Caki2 (cell line): ENCODE measurements around the gene CLDN3. TPM values are rescaled to one million over a fixed set of nuclear protein-coding genes. Genes with fewer than 3 reads are reported as not detected.
A peak's percentile ranks its signal among the peaks of the same experiment; 100 is the strongest.
"Not testable (repeated sequence)": the region's sequence is repeated elsewhere in the genome, so short reads cannot be mapped to it uniquely, and the experiment has no call there.

Experiments
- DNase-seq: peaks from one replicate; pipeline ENCODE4 v3.0.0-alpha.2; 2015; ENCODE audit warnings: low read depth
- in situ Hi-C: cut with HindIII; loops from 2 replicates; pipeline ENCODE4 v1.10.0; 2016; ENCODE audit warnings: low sequenced_read_pairs, low pct_unique_long_range_greater_than_20kb, mixed read lengths
- total RNA-seq: library from RNA; depleted of rRNA; stranded (reverse); fragments of >200 nt; shearing (Covaris generic); gene quantifications from 2 replicates; pipeline ENCODE4 v1.2.3, GENCODE V29; 2014; ENCODE audit warnings: low replicate concordance; rRNA removed

The CLDN3 gene, protein sequence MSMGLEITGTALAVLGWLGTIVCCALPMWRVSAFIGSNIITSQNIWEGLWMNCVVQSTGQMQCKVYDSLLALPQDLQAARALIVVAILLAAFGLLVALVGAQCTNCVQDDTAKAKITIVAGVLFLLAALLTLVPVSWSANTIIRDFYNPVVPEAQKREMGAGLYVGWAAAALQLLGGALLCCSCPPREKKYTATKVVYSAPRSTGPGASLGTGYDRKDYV
- total RNA-seq, result 43.4 and 69.4 TPM in 2 replicates

DNA sequence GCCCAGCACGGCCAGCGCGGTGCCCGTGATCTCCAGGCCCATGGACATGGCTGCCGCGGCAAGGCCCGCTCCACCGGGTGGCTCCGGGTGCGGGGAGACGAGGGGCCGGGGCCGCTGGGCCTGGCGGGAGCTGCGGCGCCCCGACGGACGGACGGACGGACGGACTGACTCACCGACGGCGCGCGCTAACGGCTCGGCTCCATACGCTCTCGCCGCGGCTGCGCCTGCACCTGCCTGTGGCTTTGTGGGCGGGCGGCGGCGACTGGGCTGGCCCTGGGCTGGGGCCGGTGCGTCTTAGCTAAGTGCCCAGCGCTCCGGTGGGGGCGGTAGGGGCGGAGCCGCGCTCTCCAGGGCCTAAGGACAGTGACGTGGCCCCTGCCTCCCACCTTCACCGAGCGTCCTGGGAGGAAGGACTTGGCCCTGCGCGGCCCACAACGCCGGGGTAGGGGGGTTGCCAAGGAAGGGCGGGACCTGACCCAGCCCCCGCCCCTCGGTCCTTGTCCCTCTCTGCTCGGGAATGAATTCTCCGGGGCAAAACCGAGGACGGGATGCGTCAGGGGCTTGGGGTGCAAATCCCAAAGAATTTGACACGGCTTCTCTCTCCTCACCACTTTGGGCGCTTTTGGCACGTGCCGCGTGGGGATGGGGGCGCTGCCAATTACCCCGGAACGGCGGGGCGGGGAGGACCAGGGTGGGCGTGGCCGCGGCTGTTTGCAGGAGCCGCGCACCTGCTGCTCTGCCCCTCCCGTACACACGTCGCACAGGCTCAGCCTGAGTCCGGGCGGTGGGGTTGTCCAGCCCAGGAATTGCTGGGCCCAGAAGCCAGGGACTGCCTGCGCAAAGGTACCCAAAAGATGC lies at the start of gene CLDN3:
CLDN3 (minus strand) TSS at position 269 of the 858 bp plus-strand sequence; CDS start at position 48, 221 bp downstream.
- DNase-seq, result peak; percentile 93
- in situ Hi-C loops, result no loop called here

DNA sequence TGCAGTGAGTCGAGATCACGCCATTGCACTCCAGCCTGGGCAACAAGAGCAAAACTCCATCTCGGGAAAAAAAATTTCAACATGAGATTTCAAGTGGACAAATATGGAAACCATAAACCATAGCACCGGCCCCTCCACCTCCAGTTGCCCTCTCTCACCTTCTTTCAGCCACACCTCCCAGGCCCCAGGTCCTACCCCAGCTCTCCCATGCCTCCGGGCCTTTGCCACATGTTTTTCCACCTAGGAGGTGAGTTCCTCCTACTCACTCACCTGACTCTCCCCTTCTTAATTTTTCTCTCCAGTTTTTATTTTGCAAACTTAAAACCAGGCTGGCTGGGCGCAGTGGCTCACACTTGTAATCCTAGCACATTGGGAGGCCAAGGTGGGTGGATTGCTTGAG lies 47.1 kb upstream of the CLDN3 start:
- in situ Hi-C loops, result no loop called here
- no peak for DNase-seq

DNA sequence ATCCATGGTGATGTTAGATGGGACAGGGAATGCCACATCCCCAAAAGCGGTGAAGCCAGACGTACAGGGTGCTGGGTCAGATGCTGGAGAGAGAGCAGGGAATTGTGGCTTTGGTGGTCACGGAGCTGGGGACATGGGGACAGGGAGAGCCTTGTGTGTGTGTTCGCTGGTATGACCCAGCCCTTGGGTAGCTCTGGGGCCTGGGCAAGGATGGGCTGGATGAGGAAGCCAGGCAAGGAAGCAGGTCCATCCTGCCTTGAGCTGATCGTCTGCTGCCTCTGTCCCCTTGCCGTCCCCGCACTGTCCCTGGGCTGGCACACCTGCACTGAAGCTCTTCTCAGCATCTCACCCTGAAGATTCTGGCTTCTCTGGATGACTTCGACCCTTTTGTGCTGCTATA lies 45.4 kb upstream of the CLDN3 start:
- DNase-seq, result no peak
- in situ Hi-C loops, result no loop called here

DNA sequence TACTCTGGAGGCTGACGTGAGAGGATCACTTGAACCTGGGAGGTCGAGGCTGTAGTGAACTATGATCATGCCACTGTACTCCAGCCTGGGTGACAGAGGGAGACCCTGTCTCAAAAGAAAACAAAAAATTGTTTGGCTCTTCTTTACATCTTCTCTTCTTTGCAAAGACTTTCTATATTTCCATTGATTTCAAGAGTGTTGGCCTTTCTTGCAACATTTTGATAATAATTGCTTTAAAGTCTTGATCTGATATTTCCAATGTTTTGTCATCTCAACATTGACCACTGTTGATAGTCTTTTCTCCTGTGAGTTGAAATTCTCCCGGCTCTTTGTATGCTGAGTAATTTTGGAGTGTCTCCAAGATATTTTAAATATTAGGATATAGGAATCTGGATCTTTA lies 42.9 kb upstream of the CLDN3 start:
- in situ Hi-C loops, result no loop called here

DNA sequence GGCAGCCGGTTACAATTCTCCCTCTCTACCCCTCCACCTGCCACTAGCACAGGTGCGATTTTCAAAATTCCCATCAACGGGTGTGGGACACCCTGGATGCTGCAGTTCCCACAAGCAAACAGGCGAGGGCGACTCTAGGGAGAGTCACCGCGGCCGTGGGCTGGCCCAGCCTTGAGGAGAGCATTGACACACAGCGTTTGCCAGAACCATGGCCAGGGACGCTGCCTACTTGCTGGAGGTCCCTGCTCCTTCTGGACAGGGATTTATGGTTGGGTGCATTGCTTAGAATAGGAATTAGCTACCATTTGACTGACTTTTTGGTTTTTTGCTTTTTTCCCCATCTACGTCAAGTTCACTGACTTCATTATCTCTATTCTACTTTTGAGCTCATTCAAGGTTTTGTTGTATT lies 41.7 kb upstream of the CLDN3 start:
- DNase-seq, result no peak
- in situ Hi-C loops, result no loop called here

More for the DNA sequence above, 42.9 kb upstream of the CLDN3 start:
- DNase-seq, result no peak

DNA sequence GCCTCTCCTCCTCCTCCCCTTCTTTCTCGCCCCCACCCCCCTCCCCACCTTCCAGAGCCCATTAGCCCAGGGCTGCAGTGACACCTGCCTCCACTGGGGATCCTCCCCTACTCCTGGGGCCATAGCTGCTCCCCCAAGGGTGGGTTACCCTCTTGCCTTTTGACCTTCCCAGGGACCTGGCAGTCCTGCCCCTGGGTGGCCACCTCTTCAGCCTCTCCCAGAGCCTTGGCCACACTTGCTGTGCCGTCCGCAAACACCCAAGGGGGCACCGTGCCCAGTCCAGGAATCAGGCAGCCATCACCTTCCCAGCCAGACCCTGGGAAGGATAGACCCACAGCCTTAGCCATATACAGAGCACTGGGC lies 40.9 kb upstream of the CLDN3 start:
- in situ Hi-C loops, result no loop called here
- DNase-seq, result no peak

DNA sequence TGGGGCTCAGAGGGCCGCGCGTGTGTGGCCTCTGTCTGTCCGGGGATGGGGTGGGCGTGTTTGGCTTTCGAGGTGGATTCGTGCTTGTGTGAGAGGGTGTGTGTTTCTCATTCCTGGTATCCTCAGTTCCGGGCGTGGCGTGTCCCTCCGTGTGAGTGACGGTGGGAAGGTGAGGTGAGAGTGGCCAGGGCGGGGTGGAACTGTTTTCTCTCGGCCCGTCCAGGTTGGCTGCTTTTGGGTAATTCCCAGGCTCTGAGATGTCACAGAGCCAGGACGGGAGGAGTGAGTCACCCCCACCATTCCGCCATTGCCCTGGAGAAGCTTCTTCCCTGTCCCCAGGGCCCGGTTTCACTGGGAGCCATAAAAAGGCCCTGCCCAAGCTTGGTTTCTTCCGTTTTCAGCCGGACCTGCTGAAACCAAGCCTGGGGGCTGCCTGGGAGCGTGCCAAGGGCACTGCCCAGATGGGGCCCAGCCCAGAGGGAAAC lies 39.4 kb upstream of the CLDN3 start:
- DNase-seq, result peak; percentile 75
- in situ Hi-C loops, result no loop called here

DNA sequence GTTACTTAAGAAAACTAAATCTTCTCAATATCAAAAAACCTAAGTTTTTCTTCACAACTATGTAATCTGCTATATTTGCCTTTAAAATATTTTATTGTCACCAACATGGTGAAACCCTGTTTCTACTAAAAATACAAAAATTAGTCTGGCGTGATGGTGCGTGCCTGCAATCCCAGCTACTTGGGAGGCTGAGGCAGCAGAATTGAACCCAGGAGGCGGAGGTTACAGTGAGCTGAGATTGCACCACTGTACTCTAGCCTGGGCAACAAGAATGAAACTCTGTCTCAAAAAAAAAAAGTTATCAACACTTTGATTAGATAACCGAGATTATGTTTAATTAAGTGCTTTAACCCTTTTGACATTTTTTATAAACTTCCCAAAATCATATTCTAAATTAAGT lies 32.4 kb upstream of the CLDN3 start:
- in situ Hi-C loops, result no loop called here
- DNase-seq, result no peak

DNA sequence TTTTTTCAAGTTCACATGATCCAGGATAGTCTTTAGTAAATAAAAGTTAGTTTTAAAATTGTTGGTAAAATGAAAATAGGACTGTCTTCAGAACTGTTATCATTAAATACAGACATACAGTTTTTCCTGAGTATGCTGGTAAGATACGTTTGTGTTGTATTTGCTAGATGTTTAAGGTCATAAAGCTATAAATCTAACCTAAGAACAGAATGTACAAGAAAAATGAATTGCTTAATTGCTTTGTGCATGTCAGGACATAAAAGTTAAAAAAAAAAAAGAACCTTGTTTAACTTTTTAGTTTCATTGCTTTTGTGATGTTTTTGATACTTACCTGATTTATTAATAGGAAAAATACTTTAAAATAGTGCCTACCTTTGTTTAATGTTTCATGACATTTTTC lies 31.5 kb upstream of the CLDN3 start:
- DNase-seq, result no peak
- in situ Hi-C loops, result no loop called here

DNA sequence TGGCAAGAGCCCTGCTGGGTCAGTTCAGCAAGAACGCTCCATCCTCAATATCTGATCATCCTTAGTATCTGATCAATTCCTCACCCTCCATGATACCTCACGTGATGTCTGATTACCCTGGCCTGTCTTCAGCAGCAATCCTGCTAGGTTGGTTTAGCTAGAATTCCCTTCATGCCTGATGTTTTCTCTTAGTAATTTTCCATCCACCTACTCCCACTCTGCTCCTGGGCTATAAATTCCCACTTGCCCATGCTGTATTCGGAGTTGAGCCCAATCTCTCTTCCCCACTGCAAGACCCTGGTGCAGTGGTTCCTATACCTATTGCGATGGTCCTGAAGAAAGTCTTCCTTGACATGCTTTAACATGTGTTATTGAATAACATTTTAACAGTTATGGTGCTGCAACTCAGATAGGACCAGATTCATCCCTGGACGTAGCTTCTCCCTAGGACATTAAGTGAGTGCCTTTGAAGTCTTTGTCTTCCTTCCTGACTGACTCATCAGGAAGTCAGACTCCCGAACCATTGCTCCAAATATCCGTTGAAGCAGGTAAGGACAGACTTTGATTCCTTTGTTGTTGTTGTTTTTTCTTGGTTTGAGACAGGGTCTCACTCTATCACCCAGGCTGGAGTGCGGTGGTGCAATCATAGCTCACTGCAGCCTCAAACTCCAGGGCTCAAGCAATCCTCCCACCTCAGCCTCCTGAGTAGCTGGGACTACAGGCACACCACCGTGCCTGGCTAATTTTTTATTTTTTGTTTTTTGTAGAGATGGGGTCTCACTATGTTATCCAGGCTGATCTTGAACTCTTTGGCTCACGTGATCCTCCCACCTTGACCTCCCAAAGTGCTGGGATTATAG lies 29.4 kb upstream of the CLDN3 start:
- in situ Hi-C loops, result no loop called here
- no peak for DNase-seq

DNA sequence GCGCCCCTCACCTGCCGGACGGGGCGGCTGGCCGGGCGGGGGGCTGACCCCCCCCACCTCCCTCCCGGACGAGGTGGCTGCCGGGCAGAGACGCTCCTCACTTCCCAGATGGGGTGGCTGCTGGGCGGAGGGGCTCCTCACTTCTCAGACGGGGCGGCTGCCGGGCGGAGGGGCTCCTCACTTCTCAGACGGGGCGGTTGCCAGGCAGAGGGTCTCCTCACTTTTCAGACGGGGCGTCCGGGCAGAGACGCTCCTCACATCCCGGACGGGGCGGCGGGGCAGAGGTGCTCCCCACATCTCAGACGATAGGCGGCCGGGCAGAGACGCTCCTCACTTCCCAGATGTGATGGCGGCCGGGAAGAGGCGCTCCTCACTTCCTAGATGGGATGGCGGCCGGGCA lies 27.1 kb upstream of the CLDN3 start:
- DNase-seq, in situ Hi-C loops: not testable (repeated sequence)

DNA sequence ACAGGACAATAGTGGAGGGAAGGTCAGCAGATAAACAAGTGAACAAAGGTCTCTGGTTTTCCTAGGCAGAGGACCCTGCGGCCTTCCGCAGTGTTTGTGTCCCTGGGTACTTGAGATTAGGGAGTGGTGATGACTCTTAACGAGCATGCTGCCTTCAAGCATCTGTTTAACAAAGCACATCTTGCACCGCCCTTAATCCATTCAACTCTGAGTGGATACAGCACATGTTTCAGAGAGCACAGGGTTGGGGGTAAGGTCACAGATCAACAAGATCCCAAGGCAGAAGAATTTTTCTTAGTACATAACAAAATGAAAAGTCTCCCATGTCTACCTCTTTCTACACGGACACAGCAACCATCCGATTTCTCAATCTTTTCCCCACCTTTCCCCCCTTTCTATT lies 26.6 kb upstream of the CLDN3 start:
- in situ Hi-C loops, DNase-seq: not testable (repeated sequence)

DNA sequence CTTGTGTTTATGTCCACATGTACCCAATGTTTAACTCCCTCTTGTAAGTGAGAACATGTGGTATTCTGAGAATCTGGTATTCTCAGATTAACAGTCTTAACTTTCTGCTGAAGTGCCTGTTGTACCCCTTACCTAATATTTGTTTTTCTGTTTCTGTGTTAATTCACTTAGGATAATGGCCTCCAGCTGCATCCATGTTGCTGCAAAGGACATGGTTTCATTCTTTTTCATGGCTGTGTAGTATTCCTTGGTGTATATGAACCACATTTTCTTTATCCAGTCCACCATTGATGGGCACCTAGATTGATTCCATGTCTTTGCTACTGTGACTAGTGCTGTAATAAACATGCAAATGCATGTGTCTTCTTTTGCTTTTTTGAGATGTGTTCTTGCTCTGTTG lies 25.1 kb upstream of the CLDN3 start:
- in situ Hi-C loops, DNase-seq: not testable (repeated sequence)

DNA sequence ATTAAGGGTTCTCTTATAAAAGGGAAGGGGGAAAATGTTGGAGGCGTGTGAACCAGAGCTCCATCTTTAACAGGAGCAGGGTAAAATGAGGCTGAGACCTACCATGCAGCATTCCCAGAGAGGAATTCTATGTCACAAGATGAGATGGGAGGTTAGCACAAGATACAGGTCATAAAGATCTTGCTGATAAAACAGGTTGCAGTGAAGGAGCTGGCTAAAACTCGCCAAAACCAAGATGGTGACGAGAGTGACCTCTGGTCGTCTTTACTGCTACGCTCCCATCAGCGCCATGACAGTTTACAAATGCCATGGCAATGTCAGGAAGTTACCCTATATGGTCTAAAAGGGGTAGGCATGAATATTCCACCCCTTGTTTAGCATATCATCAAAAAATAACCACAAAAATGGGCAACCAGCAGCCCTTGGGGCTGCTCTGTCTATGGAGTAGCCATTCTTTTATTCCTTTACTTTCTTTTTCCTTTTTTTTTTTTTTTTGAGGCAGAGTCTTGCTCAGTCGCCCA lies 21.2 kb upstream of the CLDN3 start:
- DNase-seq, in situ Hi-C loops: not testable (repeated sequence)

DNA sequence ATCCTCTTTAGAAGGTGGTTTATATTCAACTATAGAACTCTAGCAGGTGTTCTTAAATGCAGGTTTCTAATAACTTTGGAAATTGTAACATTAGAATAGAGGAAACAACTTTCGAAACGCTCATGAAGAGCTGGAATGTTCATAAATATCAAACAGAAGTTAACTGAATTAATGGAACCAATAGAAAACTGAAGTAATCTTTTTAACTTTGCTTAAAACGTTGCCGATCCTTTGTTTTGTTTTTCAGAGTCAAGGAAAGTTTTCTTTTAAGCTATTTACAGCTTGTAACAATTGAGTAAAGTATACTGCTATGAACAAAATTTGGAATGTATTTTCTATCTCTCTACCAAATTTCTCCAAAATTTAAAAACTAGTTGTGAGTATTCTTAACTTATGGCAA lies 19.0 kb upstream of the CLDN3 start:
- in situ Hi-C loops, result no loop called here

DNA sequence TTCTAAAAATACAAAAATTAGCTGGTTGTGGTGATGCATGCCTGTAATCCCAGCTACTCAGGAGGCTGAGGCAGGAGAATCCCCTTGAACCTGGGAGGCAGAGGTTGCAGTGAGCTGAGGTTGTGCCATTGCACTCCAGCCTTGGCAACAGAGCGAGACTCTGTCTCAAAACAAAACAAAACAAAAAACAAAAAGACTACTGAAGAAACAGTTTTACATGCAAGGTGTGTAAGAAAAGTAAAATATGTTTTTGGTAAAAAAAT lies 17.6 kb upstream of the CLDN3 start:
- DNase-seq, in situ Hi-C loops: not testable (repeated sequence)

More for the DNA sequence above, 19.0 kb upstream of the CLDN3 start:
- DNase-seq, result no peak

DNA sequence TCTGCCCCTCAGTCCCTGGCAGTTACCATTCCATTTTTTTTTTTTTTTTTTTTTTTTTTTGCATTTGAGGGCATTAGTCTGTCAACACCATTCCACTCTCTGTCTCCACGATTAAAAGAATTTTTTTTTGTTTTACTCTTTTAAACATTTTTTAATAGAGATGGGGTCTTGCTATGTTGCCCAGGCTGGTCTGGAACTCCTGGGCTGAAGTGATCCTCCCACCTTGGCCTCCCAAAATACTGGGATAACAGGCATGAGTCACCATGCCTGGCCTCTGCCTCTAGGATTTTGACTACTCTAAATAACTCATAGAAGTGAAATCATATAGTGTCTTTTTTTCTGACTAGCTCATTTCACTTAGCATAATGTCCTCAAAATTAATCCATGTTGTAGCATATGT lies 16.5 kb upstream of the CLDN3 start:
- no peak for DNase-seq
- in situ Hi-C loops, result no loop called here

DNA sequence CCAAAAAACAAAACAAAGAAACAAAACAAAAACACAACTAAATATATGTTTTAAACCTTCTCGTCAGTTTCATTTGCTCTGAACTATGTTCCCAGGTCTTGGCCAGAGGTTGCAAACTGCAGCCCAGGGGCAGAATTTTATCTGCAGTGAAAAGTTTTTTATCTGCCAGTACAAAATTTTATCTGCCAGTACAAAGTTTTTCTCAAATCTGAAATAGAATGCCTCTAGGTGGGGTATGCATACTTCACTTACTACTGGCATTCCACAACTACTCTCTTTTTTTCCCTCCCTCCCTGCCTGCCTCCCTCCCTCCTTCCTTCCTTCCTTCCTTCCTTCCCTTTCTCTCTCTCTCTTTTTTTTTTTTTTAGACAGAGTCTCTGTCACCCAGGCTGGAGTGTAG lies 9.4 kb upstream of the CLDN3 start:
- no peak for DNase-seq
- in situ Hi-C loops, result no loop called here
